SK-N-SH treated with all-trans-retinoic acid at 6 μM for 48 hours (cell line): ENCODE results near the gene CCSER1.

ENCODE experiments used
- ARNTL ChIP-seq: fragments of 450-650 bp; formaldehyde crosslinking; IDR thresholded peaks from 2 replicates; pipeline ENCODE4 v1.5.0; 2020; ENCODE audit warnings: low read depth, mild to moderate bottlenecking, moderate library complexity, borderline replicate concordance
- RARB ChIP-seq: fragments of 250-450 bp; sonication (Bioruptor Pico); IDR thresholded peaks from 2 replicates; pipeline ENCODE4 v1.8.0; 2021; ENCODE audit warnings: mild to moderate bottlenecking, moderate library complexity
- SNAI2 ChIP-seq: fragments of 250-450 bp; sonication (Bioruptor Pico); IDR thresholded peaks from 2 replicates; pipeline ENCODE4 v1.5.0; 2020; ENCODE audit warnings: mild to moderate bottlenecking, moderate library complexity
- TSHZ2 ChIP-seq: fragments of 250-450 bp; sonication (Bioruptor Pico); IDR thresholded peaks from 2 replicates; pipeline ENCODE4 v1.5.0; 2020; ENCODE audit warnings: mild to moderate bottlenecking, moderate library complexity
- ZNF565 ChIP-seq: fragments of 450-650 bp; formaldehyde crosslinking; conservative IDR thresholded peaks from 2 replicates; pipeline ENCODE4 v1.5.0; 2020; ENCODE audit warnings: low read depth, mild to moderate bottlenecking, moderate library complexity
- ZNF8 ChIP-seq: fragments of 450-650 bp; formaldehyde crosslinking; IDR thresholded peaks from 2 replicates; pipeline ENCODE4 v1.5.0; 2020; ENCODE audit warnings: mild to moderate bottlenecking, moderate library complexity

GRCh38 chr4:90786602-90787001 is 659.4 kb downstream of the CCSER1 start:
- TF ChIP-seq ZNF8: no peak
- no peak for TF ChIP-seq SNAI2
- no peak for TF ChIP-seq RARB (CRISPR knock-in tag)
- no peak for TF ChIP-seq ARNTL (CRISPR knock-in tag)
- no peak for TF ChIP-seq ZNF565 (CRISPR knock-in tag)
- TF ChIP-seq TSHZ2: no peak
